ENCODE data around the gene ARL14EP. TPM values are rescaled to one million over a fixed set of nuclear protein-coding genes. Genes with fewer than 3 reads are reported as not detected.

Gene ARL14EP
- polyA plus RNA-seq, 1 donor from 2014 or later = 44.5 TPM

GRCh38 chr11:30316237-30316636 is 6.7 kb upstream of the ARL14EP start:
- H3K4me3 ChIP-seq (ENCODE audit: low read length) = no peak overlapping the region
- no peaks in the 10 kb centered on the region for H3K27me3 ChIP-seq (ENCODE audit: insufficient read depth, low read depth, low read length)
- H3K9ac ChIP-seq (ENCODE audit: low read length) = no peak overlapping the region
- no peak overlapping the region for H3K4me2 ChIP-seq (ENCODE audit: low read length)
- no peak overlapping the region for H3K27ac ChIP-seq (ENCODE audit: low read length)
- no peaks in the 10 kb centered on the region for H4K20me1 ChIP-seq (ENCODE audit: insufficient read depth)
- H2AFZ ChIP-seq (ENCODE audit: low read depth, low read length) = no peak overlapping the region
- H3K9me2 ChIP-seq (ENCODE audit: insufficient read depth, low read length) = no peaks in the 10 kb centered on the region
- H3K36me3 ChIP-seq (ENCODE audit: insufficient read depth, low read length) = no peaks in the 10 kb centered on the region
- TF ChIP-seq, protein P1, sequence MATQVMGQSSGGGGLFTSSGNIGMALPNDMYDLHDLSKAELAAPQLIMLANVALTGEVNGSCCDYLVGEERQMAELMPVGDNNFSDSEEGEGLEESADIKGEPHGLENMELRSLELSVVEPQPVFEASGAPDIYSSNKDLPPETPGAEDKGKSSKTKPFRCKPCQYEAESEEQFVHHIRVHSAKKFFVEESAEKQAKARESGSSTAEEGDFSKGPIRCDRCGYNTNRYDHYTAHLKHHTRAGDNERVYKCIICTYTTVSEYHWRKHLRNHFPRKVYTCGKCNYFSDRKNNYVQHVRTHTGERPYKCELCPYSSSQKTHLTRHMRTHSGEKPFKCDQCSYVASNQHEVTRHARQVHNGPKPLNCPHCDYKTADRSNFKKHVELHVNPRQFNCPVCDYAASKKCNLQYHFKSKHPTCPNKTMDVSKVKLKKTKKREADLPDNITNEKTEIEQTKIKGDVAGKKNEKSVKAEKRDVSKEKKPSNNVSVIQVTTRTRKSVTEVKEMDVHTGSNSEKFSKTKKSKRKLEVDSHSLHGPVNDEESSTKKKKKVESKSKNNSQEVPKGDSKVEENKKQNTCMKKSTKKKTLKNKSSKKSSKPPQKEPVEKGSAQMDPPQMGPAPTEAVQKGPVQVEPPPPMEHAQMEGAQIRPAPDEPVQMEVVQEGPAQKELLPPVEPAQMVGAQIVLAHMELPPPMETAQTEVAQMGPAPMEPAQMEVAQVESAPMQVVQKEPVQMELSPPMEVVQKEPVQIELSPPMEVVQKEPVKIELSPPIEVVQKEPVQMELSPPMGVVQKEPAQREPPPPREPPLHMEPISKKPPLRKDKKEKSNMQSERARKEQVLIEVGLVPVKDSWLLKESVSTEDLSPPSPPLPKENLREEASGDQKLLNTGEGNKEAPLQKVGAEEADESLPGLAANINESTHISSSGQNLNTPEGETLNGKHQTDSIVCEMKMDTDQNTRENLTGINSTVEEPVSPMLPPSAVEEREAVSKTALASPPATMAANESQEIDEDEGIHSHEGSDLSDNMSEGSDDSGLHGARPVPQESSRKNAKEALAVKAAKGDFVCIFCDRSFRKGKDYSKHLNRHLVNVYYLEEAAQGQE (IDR thresholded peaks at IDR 0.05; ENCODE audit: borderline replicate concordance) = no peak
- TF ChIP-seq, protein P2, sequence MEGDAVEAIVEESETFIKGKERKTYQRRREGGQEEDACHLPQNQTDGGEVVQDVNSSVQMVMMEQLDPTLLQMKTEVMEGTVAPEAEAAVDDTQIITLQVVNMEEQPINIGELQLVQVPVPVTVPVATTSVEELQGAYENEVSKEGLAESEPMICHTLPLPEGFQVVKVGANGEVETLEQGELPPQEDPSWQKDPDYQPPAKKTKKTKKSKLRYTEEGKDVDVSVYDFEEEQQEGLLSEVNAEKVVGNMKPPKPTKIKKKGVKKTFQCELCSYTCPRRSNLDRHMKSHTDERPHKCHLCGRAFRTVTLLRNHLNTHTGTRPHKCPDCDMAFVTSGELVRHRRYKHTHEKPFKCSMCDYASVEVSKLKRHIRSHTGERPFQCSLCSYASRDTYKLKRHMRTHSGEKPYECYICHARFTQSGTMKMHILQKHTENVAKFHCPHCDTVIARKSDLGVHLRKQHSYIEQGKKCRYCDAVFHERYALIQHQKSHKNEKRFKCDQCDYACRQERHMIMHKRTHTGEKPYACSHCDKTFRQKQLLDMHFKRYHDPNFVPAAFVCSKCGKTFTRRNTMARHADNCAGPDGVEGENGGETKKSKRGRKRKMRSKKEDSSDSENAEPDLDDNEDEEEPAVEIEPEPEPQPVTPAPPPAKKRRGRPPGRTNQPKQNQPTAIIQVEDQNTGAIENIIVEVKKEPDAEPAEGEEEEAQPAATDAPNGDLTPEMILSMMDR (IDR thresholded peaks at IDR 0.05; ENCODE audit: poor library complexity, severe bottlenecking) = no peak
- TF ChIP-seq SMC3 (conservative IDR thresholded peaks at IDR 0.05; ENCODE audit: poor library complexity) (no peak), EZH2 (IDR thresholded peaks at IDR 0.05; ENCODE audit: borderline replicate concordance, insufficient read depth, low read length, poor library complexity, severe bottlenecking) (no peak), RAD21 (conservative IDR thresholded peaks at IDR 0.05) (no peak), EP300 (conservative IDR thresholded peaks at IDR 0.05; ENCODE audit: poor library complexity, severe bottlenecking) (no peak), TAF1 (IDR thresholded peaks at IDR 0.05; ENCODE audit: low read depth) (no peak), MXI1 (conservative IDR thresholded peaks at IDR 0.05; ENCODE audit: poor library complexity, severe bottlenecking) (no peak), POLR2AphosphoS5 (IDR thresholded peaks at IDR 0.05) (no peak)
- H3K9me3 ChIP-seq (ENCODE audit: low read length) = no peaks in the 10 kb centered on the region
- no peaks in the 10 kb centered on the region for H3F3A ChIP-seq (ENCODE audit: insufficient read depth, low read length, poor library complexity, severe bottlenecking)
- no peaks in the 10 kb centered on the region for H3K79me2 ChIP-seq (replicated peaks; ENCODE audit: insufficient read depth, low read length)

DNA sequence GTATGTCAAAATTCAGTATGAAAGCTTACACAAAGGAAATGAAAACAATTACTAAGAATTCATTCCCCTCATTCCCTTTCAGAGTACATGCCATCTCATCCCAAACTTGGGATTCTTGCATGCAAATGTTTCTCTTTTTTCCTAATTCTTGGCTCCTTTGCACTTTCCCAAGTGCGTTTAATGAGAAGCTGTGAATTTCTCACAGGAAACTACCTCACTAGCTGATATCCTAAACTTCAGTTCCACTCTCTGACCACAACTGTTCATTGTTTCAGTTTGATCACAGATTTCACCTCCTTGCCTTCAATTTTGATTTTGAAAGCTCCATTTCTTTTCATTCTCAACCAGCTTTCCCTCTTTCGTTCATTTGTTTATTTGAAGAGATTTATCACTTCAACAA is 5.9 kb upstream of the ARL14EP start:
- H3K4me2 ChIP-seq (ENCODE audit: low read length) = no peak overlapping the region
- no peaks in the 10 kb centered on the region for H3K36me3 ChIP-seq (ENCODE audit: insufficient read depth, low read length)
- no peaks in the 10 kb centered on the region for H3K27me3 ChIP-seq (ENCODE audit: insufficient read depth, low read depth, low read length)
- TF ChIP-seq EP300 (conservative IDR thresholded peaks at IDR 0.05; ENCODE audit: poor library complexity, severe bottlenecking) (no peak), POLR2AphosphoS5 (IDR thresholded peaks at IDR 0.05) (no peak), EZH2 (IDR thresholded peaks at IDR 0.05; ENCODE audit: borderline replicate concordance, insufficient read depth, low read length, poor library complexity, severe bottlenecking) (no peak), TAF1 (IDR thresholded peaks at IDR 0.05; ENCODE audit: low read depth) (no peak), RAD21 (conservative IDR thresholded peaks at IDR 0.05) (no peak), SMC3 (conservative IDR thresholded peaks at IDR 0.05; ENCODE audit: poor library complexity) (no peak), MXI1 (conservative IDR thresholded peaks at IDR 0.05; ENCODE audit: poor library complexity, severe bottlenecking) (no peak)
- TF ChIP-seq, protein P2 (IDR thresholded peaks at IDR 0.05; ENCODE audit: poor library complexity, severe bottlenecking) = no peak
- TF ChIP-seq, protein P1 (IDR thresholded peaks at IDR 0.05; ENCODE audit: borderline replicate concordance) = no peak
- no peak overlapping the region for H3K9ac ChIP-seq (ENCODE audit: low read length)
- H2AFZ ChIP-seq (ENCODE audit: low read depth, low read length) = no peak overlapping the region
- no peak overlapping the region for H3K4me3 ChIP-seq (ENCODE audit: low read length)
- no peaks in the 10 kb centered on the region for H3K9me2 ChIP-seq (ENCODE audit: insufficient read depth, low read length)
- H3K79me2 ChIP-seq (replicated peaks; ENCODE audit: insufficient read depth, low read length) = no peaks in the 10 kb centered on the region
- H4K20me1 ChIP-seq (ENCODE audit: insufficient read depth) = no peaks in the 10 kb centered on the region
- no peaks in the 10 kb centered on the region for H3F3A ChIP-seq (ENCODE audit: insufficient read depth, low read length, poor library complexity, severe bottlenecking)
- no peaks in the 10 kb centered on the region for H3K9me3 ChIP-seq (ENCODE audit: low read length)
- no peak overlapping the region for H3K27ac ChIP-seq (ENCODE audit: low read length)

Measured in neural cell (in vitro differentiated cells).